ENCODE results near the gene HOXA2. TPM values are rescaled to one million over a fixed set of nuclear protein-coding genes. Genes with fewer than 3 reads are reported as not detected.

HOXA2 gene
- total and polyA plus RNA-seq, 2 of the 8 experiments (the other 6 are each of a cell fraction or from before 2014, with no cell fraction given), result not detected

DNA sequence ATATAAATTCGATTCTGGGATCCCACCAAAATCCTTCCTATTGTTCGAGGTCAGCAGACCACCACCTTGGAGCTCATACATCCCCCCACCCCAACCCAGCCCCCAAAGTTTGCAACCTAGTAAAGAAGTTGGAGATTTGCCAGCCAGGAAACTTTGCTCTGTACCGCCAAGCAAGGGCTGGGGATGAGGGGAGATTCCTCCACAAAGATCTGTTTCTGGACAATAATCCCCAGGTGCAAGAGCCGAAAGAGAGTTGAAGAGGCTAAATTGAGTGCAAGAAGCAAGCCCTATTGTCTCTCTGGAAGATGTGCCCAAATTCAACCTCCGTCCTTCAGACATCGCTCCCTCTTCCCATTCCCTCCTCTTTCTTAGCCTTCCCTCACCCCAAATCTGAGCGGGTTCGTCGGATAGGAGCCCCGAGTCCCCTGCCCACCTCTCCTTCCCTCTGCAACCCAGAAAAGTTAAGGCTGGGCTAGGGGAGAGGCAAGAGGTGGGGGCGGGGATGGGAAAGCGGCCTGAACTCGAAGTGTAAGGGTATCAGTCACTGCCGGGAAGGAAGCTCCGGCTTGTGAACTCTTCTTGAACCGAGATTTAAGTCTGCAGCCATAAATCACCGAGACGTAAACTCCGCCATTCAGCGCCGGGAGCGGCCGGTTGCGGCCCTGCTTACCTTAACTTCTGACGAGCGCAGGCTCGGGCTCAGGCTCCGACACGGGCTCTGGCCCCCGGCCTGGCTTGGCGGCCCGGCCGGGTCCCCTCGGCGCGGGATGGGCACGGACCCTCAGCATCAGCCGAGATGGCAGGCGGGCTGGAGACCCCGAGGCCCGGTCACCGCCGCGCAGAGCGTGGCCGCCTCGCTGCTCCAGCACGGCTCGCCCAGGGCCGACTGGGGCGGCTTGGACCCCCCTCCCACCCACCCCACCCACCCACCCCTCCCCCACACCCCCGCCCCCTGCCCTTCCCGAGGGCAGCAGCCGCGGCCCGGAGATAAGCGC is 10.8 kb upstream of the HOXA2 start (continued):
- TF ChIP-seq CHD7 (IDR thresholded peaks at IDR 0.05; ENCODE audit: insufficient replicate concordance, low read length) (no peak), ASH2L (IDR thresholded peaks at IDR 0.05; ENCODE audit: low read length) (peak; percentile 51), RAD21 (IDR thresholded peaks at IDR 0.05 in 1 of 2, conservative IDR thresholded peaks at IDR 0.05 in 1 of 2; ENCODE audit: low read depth in 2 of 2, low read length in 2 of 2) (no peak), TAF7 (optimal IDR thresholded peaks at IDR 0.05; ENCODE audit: borderline replicate concordance, low read depth, low read length) (no peak), CBX8 (IDR thresholded peaks at IDR 0.05; ENCODE audit: borderline replicate concordance, low read depth, low read length) (no peak), BACH1 (IDR thresholded peaks at IDR 0.05; ENCODE audit: low read length) (no peak), EP300 (IDR thresholded peaks at IDR 0.05; ENCODE audit: borderline replicate concordance in 1 of 2, low read depth in 2 of 2, low read length in 2 of 2) (no peak), SRF (IDR thresholded peaks at IDR 0.05; ENCODE audit: low read depth, low read length) (no peak), SP1 (IDR thresholded peaks at IDR 0.05; ENCODE audit: low read depth, low read length) (peak; percentile 19; the same call in 1 of the 2 replicates)
